K562 (cell line): ENCODE measurements around the gene L3MBTL3. TPM values are rescaled to one million over a fixed set of nuclear protein-coding genes. Genes with fewer than 3 reads are reported as not detected.

Experiments
- ATAC-seq: fragments of 200-7000 bp; cut with Tn5 transposase; 3 replicates; pipeline ENCODE4 v1.9.1; 2020; ENCODE audit warnings: moderate library complexity
- BruUV-seq: library from RNA; stranded (reverse); fragments of 400-500 nt; replicated peaks from 2 replicates; lab custom pipeline; 2021; lab: Mats Ljungman, UMichigan
- CTCF ChIA-PET: fragments of 300-600 bp; formaldehyde crosslinking; extraction: SDS; loops from one replicate; lab custom pipeline; 2021; ENCODE audit warnings: low intra/inter-chr PET ratio; lab: Yijun Ruan, JAX
- POLR2A ChIA-PET: fragments of 300-600, 350-650 bp; sonication (Branson Sonifier 250); formaldehyde crosslinking; extraction: SDS; loops from one replicate; lab custom pipeline; 2021; ENCODE audit warnings: antibody characterized with exemption, inconsistent platforms; lab: Yijun Ruan, JAX
- DNase-seq, 4 experiments: peaks; one replicate each; pipeline versions ENCODE4 v3.0.0 to v3.0.0-alpha.2; 2011 to 2018; ENCODE audit warnings: low spot score in 3 of 4, mixed read lengths in 3 of 4; ENCODE audit errors: extremely low read depth in 1 of 4
- FAIRE-seq: peaks from 2 replicates; lab custom pipeline; 2011; peaks lifted over from hg19 to GRCh38; lab: Jason Lieb, UNC
- H2AFZ ChIP-seq: 2 replicates; pipeline ENCODE4 v1.6.0; 2011; ENCODE audit warnings: low read depth, low read length, control low read depth, inconsistent platforms
- H3K27ac ChIP-seq: fragments of 200-600 bp; 3 replicates; pipeline ENCODE4 v1.8.0; 2011; ENCODE audit warnings: low read depth, mild to moderate bottlenecking, control low read depth, inconsistent platforms, low read length, moderate library complexity, mixed read lengths; ENCODE audit errors: extremely low read depth
- H3K27me3 ChIP-seq, 2 experiments: fragments of 300-600 bp in 1 of 2; 2 replicates in 1 of 2; 3 replicates in 1 of 2; pipeline versions ENCODE4 v1.6.0 to v1.8.0; 2011; ENCODE audit warnings: inconsistent platforms in 2 of 2, low read length in 2 of 2, mild to moderate bottlenecking in 1 of 2, mixed read lengths in 1 of 2, moderate library complexity in 1 of 2; ENCODE audit not compliant: control insufficient read depth in 2 of 2, insufficient read depth in 2 of 2
- H3K36me3 ChIP-seq: fragments of 300-600 bp; 3 replicates; pipeline ENCODE4 v1.8.0; 2011; ENCODE audit warnings: mild to moderate bottlenecking, low read length, inconsistent platforms; ENCODE audit not compliant: control insufficient read depth, insufficient read depth
- H3K4me1 ChIP-seq, 2 experiments: fragments of 200-600 bp in 1 of 2; replicated peaks in 1 of 2; 2 replicates in 1 of 2; 3 replicates in 1 of 2; pipeline versions ENCODE4 v1.5.1 to v1.8.0; 2011; ENCODE audit warnings: inconsistent platforms in 2 of 2, low read length in 2 of 2, mild to moderate bottlenecking in 1 of 2, mixed read lengths in 1 of 2, moderate library complexity in 1 of 2; ENCODE audit not compliant: control insufficient read depth in 2 of 2, insufficient read depth in 2 of 2
- H3K4me2 ChIP-seq: 2 replicates; pipeline ENCODE4 v1.6.1; 2011; ENCODE audit warnings: low read length, control low read depth, inconsistent platforms, mixed read lengths; ENCODE audit not compliant: insufficient read depth
- H3K4me3 ChIP-seq: fragments of 200-600 bp; sonication (generic), shearing (Covaris generic); 2 replicates; pipeline ENCODE4 v1.5.1; 2016; ENCODE audit warnings: control low read depth, inconsistent platforms
- H3K79me2 ChIP-seq: fragments of 200-600 bp; 3 replicates; pipeline ENCODE4 v1.8.0; 2011; ENCODE audit warnings: low read length, inconsistent platforms; ENCODE audit not compliant: control insufficient read depth, insufficient read depth
- H3K9ac ChIP-seq, 2 experiments: 2 replicates each; pipeline versions ENCODE4 v1.6.0 to v1.6.1; 2011; ENCODE audit warnings: low read depth in 2 of 2, low read length in 2 of 2, control low read depth in 1 of 2, inconsistent platforms in 1 of 2, mild to moderate bottlenecking in 1 of 2, mixed read lengths in 1 of 2; ENCODE audit not compliant: insufficient read depth in 1 of 2
- H3K9me1 ChIP-seq: one replicate; pipeline ENCODE4 v1.6.0; 2011; ENCODE audit warnings: inconsistent platforms, mild to moderate bottlenecking, low read length, moderate library complexity; ENCODE audit not compliant: control insufficient read depth, insufficient read depth
- H3K9me3 ChIP-seq: replicated peaks from 2 replicates; pipeline ENCODE4 v1.5.1; 2011; ENCODE audit warnings: low read depth, low read length, inconsistent platforms; ENCODE audit not compliant: control insufficient read depth, insufficient read depth
- H4K20me1 ChIP-seq: replicated peaks from 2 replicates; pipeline ENCODE4 v1.6.1; 2011; ENCODE audit warnings: low read length, inconsistent platforms, mixed read lengths; ENCODE audit not compliant: control insufficient read depth, insufficient read depth
- CCAR2 ChIP-seq: fragments of 200-400 bp; formaldehyde crosslinking; IDR thresholded peaks from 2 replicates; pipeline ENCODE4 v1.6.1; 2017; ENCODE audit warnings: mild to moderate bottlenecking, low read depth, low read length
- NCOA1 ChIP-seq: fragments of 450-650 bp; IDR thresholded peaks from 2 replicates; pipeline ENCODE4 v1.6.1; 2016; ENCODE audit warnings: low read depth
- PCBP2 ChIP-seq: fragments of 200-400 bp; formaldehyde crosslinking; IDR thresholded peaks from 2 replicates; pipeline ENCODE4 v1.6.1; 2018; ENCODE audit warnings: low read length, low read depth, mild to moderate bottlenecking, moderate library complexity; ENCODE audit not compliant: poor library complexity, severe bottlenecking
- RHOXF2B ChIP-seq: fragments of 250-450 bp; sonication (Bioruptor Pico); conservative IDR thresholded peaks from 2 replicates; pipeline ENCODE4 v1.5.1; 2021
- ZNF143 ChIP-seq: sonication (generic); formaldehyde crosslinking; IDR thresholded peaks from 2 replicates; pipeline ENCODE4 v1.9.0; 2022; ENCODE audit warnings: mild to moderate bottlenecking, missing genetic modification reagents
- ZNF584 ChIP-seq: fragments of 200-800 bp; sonication (Bioruptor generic); IDR thresholded peaks from 2 replicates; pipeline ENCODE4 v1.6.1; 2016; ENCODE audit warnings: low read depth, mild to moderate bottlenecking, missing genetic modification characterization, missing compliant biosample characterization
- ZNF644 ChIP-seq: fragments of 200-800 bp; sonication (Bioruptor generic); IDR thresholded peaks from 2 replicates; pipeline ENCODE4 v1.6.1; 2016; ENCODE audit warnings: low read depth, missing genetic modification characterization, missing compliant biosample characterization
- ZNF696 ChIP-seq: fragments of 250-450 bp; sonication (Bioruptor Pico); conservative IDR thresholded peaks from 2 replicates; pipeline ENCODE4 v1.4.0; 2020; ENCODE audit warnings: mild to moderate bottlenecking, moderate library complexity
- WGBS: fragments of 100-300 bp; shearing (Covaris generic); methylation state at CpG from one replicate; pipeline ENCODE4 v1.1.6; 2016; ENCODE audit warnings: low coverage, mixed read lengths; ENCODE audit not compliant: insufficient coverage; ENCODE audit errors: missing lambda C conversion rate; 5-methylcytosine and 5-hydroxymethylcytosine counted together
- in situ Hi-C: fragments of 300-500 bp; cut with MboI; formaldehyde crosslinking; loops from 4 replicates; pipeline ENCODE4 v1.15.0; 2018; ENCODE audit warnings: inconsistent platforms, mixed read lengths
- intact Hi-C: fragments of 100-400 bp; cut with micrococcal nuclease; formaldehyde crosslinking; loops from 2 replicates; pipeline ENCODE4 v1.14.2; 2022
- polyA plus RNA-seq, 8 experiments: library from polyadenylated mRNA; depleted of rRNA in 4 of 8; stranded (reverse) in 5 of 8; unstranded in 3 of 8; fragments of >200 nt; fragmentation: Nextera tagmentation in 2 of 8; fragmentation: Illumina TruSeq in 1 of 8; extraction: Ambion mirVana in 2 of 8; extraction: Trizol in 1 of 8; gene quantifications; 2 replicates each; pipeline versions ENCODE4 v1.2.1 to v1.2.3, GENCODE V29; 2011 to 2014; ENCODE audit warnings: inconsistent platforms in 1 of 8, missing spikeins in 1 of 8
- total RNA-seq, 7 experiments: library from RNA; depleted of rRNA in 6 of 7; stranded (reverse); fragments of >200 nt in 6 of 7; fragmentation: Illumina TruSeq in 2 of 7; extraction: Trizol in 2 of 7; gene quantifications; 2 replicates each; pipeline versions ENCODE4 v1.2.1 to v1.2.3, GENCODE V29; 2011 to 2021; ENCODE audit warnings: low replicate concordance in 1 of 7
- TF ChIP-seq, protein P1 (sequence below): fragments of 450-650 bp; formaldehyde crosslinking; IDR thresholded peaks from 2 replicates; pipeline ENCODE4 v1.4.0; 2022; ENCODE audit warnings: missing genetic modification characterization
- TF ChIP-seq, protein P2 (sequence below): IDR thresholded peaks from 2 replicates; pipeline ENCODE4 v1.6.1; 2012; ENCODE audit warnings: low read depth, low read length, improper control_type of control experiment, borderline replicate concordance
- TF ChIP-seq, protein P3 (sequence below): sonication (generic); formaldehyde crosslinking; IDR thresholded peaks from 2 replicates; pipeline ENCODE4 v1.8.0; 2022; ENCODE audit warnings: mild to moderate bottlenecking, low read depth, missing genetic modification reagents
- TF ChIP-seq, protein P4 (sequence below): IDR thresholded peaks from 3 replicates; pipeline ENCODE4 v1.6.1; 2011; ENCODE audit warnings: borderline replicate concordance, mild to moderate bottlenecking; ENCODE audit not compliant: insufficient read length, insufficient read depth

The L3MBTL3 gene
- total and polyA plus RNA-seq, 9 of the 15 experiments (the other 6 are each of a cell fraction or from before 2014, with no cell fraction given), result 0.83 to 6.9 (median 5.4) TPM

DNA sequence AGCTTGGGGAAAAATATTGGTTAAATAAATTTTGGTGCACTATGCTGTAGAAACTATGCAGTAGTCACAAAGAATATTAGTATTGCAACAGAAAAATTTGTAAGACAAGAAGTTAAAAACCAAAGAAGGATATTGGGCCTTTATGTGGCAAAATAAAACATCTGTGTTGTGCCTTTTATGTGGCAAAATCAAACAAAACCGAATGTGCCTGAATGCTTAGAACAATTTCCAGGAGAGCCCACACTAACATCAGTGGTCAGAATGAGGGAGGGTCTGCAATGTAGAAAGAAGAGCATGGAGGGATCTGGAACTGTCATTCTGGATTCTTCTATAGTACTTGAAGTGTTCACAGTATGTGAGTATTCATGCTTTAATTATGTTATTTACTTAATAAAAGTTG lies 75.2 kb downstream of the L3MBTL3 start:
- no peak for ATAC-seq

DNA sequence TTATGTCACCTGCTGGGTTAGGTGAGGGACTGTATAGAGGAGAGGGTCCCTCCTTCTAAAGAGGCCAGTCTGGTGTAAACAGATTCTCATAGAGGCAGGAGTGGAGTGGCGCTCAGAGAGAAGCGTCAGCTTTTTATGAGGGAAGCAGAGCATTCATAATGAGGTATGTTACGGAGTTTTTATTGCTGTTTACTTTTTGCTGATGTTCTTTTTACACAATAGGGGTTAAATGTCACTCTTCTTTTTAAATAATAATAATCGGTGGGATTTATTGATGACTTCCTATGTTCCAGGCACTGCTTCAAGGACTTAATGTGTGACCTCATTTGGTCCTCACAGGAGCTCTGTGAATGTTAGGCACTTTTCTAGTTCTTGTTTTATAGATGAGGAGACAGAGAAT lies 79.9 kb downstream of the L3MBTL3 start:
- H3K36me3 ChIP-seq, result no peaks in the 10 kb centered on the region
- no TSS peak for BruUV-seq
- DNase-seq, result no peak
- H3K27ac ChIP-seq, result no peak overlapping the region
- ChIA-PET POLR2A (no interaction called here), CTCF (no interaction called here)
- in situ Hi-C loops, result no loop called here
- no peaks in the 10 kb centered on the region for H3K9me1 ChIP-seq
- no peak overlapping the region for H3K4me3 ChIP-seq
- no peaks in the 10 kb centered on the region for H3K4me1 ChIP-seq
- H3K27me3 ChIP-seq, result no peaks in the 10 kb centered on the region
- intact Hi-C loops, result no loop called here
- no peak for ATAC-seq
- H3K4me2 ChIP-seq, result no peak overlapping the region
- H2AFZ ChIP-seq, result no peak overlapping the region
- H3K9ac ChIP-seq, result no peak overlapping the region
- no peak for FAIRE-seq
- 38% methylated on average over 4 of the region's 4 CpGs for WGBS
- no peaks in the 10 kb centered on the region for H3K9me3 ChIP-seq
- H3K79me2 ChIP-seq, result no peaks in the 10 kb centered on the region
- no peaks in the 10 kb centered on the region for H4K20me1 ChIP-seq
- TF ChIP-seq, protein P1, sequence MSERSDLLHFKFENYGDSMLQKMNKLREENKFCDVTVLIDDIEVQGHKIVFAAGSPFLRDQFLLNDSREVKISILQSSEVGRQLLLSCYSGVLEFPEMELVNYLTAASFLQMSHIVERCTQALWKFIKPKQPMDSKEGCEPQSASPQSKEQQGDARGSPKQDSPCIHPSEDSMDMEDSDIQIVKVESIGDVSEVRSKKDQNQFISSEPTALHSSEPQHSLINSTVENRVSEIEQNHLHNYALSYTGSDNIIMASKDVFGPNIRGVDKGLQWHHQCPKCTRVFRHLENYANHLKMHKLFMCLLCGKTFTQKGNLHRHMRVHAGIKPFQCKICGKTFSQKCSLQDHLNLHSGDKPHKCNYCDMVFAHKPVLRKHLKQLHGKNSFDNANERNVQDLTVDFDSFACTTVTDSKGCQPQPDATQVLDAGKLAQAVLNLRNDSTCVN, result no peak
- TF ChIP-seq ZNF584 (no peak), NCOA1 (no peak), ZNF644 (no peak)
- TF ChIP-seq, protein P2, sequence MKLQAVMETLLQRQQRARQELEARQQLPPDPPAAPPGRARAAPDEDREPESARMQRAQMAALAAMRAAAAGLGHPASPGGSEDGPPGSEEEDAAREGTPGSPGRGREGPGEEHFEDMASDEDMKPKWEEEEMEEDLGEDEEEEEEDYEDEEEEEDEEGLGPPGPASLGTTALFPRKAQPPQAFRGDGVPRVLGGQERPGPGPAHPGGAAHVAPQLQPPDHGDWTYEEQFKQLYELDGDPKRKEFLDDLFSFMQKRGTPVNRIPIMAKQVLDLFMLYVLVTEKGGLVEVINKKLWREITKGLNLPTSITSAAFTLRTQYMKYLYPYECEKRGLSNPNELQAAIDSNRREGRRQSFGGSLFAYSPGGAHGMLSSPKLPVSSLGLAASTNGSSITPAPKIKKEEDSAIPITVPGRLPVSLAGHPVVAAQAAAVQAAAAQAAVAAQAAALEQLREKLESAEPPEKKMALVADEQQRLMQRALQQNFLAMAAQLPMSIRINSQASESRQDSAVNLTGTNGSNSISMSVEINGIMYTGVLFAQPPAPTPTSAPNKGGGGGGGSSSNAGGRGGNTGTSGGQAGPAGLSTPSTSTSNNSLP, result no peak
- TF ChIP-seq, protein P3, sequence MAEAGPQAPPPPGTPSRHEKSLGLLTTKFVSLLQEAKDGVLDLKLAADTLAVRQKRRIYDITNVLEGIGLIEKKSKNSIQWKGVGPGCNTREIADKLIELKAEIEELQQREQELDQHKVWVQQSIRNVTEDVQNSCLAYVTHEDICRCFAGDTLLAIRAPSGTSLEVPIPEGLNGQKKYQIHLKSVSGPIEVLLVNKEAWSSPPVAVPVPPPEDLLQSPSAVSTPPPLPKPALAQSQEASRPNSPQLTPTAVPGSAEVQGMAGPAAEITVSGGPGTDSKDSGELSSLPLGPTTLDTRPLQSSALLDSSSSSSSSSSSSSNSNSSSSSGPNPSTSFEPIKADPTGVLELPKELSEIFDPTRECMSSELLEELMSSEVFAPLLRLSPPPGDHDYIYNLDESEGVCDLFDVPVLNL, result no peak
- TF ChIP-seq, protein P4, sequence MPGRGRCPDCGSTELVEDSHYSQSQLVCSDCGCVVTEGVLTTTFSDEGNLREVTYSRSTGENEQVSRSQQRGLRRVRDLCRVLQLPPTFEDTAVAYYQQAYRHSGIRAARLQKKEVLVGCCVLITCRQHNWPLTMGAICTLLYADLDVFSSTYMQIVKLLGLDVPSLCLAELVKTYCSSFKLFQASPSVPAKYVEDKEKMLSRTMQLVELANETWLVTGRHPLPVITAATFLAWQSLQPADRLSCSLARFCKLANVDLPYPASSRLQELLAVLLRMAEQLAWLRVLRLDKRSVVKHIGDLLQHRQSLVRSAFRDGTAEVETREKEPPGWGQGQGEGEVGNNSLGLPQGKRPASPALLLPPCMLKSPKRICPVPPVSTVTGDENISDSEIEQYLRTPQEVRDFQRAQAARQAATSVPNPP, result no peak

More for the DNA sequence above, 75.2 kb downstream of the L3MBTL3 start:
- POLR2A ChIA-PET, result no interaction called here
- no peak for FAIRE-seq
- intact Hi-C loops, result no loop called here
- Histone ChIP-seq H3K27me3 (no peaks in the 10 kb centered on the region), H3K4me1 (no peaks in the 10 kb centered on the region), H2AFZ (no peak overlapping the region), H3K36me3 (no peaks in the 10 kb centered on the region), H3K9me3 (no peaks in the 10 kb centered on the region), H3K4me3 (no peak overlapping the region), H3K79me2 (no peaks in the 10 kb centered on the region), H4K20me1 (no peaks in the 10 kb centered on the region), H3K9me1 (no peaks in the 10 kb centered on the region), H3K4me2 (no peak overlapping the region)
- no TSS peak for BruUV-seq
- DNase-seq, result no peak
- in situ Hi-C loops, result no loop called here
- no peak for TF ChIP-seq ZNF696
- TF ChIP-seq ZNF143 (CRISPR knock-in tag), result no peak
- no peak for TF ChIP-seq PCBP2
- no peak for TF ChIP-seq CCAR2
- no peak for TF ChIP-seq RHOXF2B (CRISPR knock-in tag)
- TF ChIP-seq, all 486 proteins: peak for 0
- CTCF ChIA-PET, result no interaction called here
- Histone ChIP-seq H3K27ac (no peak overlapping the region), H3K9ac (no peak overlapping the region)
- 11% methylated on average over 1 of the region's 1 CpG for WGBS
